Mammary epithelial cell (primary cell): ENCODE results near the gene FAM98C.
"Not testable (repeated sequence)": the region's sequence is repeated elsewhere in the genome, so short reads cannot be mapped to it uniquely, and the experiment has no call there.

Experiments used
- EZH2 ChIP-seq: IDR thresholded peaks from 2 replicates; pipeline ENCODE4 v1.6.1; 2012; ENCODE audit warnings: low read length, inconsistent platforms, borderline replicate concordance
- TF ChIP-seq, protein P1 (sequence below), 2 donors: IDR thresholded peaks in 1 of 2; conservative IDR thresholded peaks in 1 of 2; 2 replicates each; pipeline ENCODE4 v1.5.1; 2011 to 2012; ENCODE audit warnings: inconsistent platforms in 2 of 2, low read length in 2 of 2, mild to moderate bottlenecking in 2 of 2, control low read depth in 1 of 2, low read depth in 1 of 2; ENCODE audit not compliant: insufficient read depth in 1 of 2; ENCODE audit errors: extremely low read depth in 1 of 2

DNA sequence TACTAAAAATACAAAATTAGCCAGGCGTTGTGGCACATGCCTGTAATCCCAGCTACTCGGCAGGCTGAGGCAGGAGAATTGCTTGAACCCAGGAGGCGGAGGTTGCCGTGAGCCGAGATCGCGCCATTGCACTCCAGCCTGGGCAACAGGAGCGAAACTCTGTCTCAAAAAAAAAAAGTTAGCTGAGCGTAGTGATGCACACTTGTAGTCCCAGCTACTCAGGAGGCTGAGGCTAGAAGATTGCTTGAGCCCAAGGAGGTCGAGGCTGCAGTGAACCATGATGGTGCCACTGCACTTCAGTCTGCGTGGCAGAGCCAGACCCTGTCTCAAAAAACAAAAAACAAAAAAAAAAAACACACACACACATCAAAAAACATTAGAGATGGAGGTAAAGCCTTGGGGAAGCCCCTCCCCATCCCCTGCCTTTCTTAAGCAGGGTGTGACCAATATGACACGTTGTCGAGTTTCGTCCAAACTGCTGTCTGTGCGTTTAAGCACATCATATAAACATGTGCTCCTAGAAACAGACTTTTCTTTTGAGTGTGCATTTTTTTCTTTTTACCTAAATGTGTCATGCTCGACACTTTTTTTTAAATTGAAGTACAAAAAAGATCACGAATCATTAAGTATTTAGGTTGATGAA lies 24.3 kb downstream of the FAM98C start:
- TF ChIP-seq, protein P1, sequence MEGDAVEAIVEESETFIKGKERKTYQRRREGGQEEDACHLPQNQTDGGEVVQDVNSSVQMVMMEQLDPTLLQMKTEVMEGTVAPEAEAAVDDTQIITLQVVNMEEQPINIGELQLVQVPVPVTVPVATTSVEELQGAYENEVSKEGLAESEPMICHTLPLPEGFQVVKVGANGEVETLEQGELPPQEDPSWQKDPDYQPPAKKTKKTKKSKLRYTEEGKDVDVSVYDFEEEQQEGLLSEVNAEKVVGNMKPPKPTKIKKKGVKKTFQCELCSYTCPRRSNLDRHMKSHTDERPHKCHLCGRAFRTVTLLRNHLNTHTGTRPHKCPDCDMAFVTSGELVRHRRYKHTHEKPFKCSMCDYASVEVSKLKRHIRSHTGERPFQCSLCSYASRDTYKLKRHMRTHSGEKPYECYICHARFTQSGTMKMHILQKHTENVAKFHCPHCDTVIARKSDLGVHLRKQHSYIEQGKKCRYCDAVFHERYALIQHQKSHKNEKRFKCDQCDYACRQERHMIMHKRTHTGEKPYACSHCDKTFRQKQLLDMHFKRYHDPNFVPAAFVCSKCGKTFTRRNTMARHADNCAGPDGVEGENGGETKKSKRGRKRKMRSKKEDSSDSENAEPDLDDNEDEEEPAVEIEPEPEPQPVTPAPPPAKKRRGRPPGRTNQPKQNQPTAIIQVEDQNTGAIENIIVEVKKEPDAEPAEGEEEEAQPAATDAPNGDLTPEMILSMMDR (conservative IDR thresholded peaks at IDR 0.05 in 1 of 2, IDR thresholded peaks at IDR 0.05 in 1 of 2; ENCODE audit: extremely low read depth in 1 of 2, insufficient read depth in 1 of 2, low read depth in 1 of 2, low read length in 2 of 2): not testable (repeated sequence)
- not testable (repeated sequence) for TF ChIP-seq EZH2
